KOPT-K1 (cell line): ENCODE data around the gene JMJD1C.

Experiments
- H3K27ac ChIP-seq: fragments of 200-600 bp; sonication (generic); 2 replicates; pipeline ENCODE4 v1.5.1; 2016; ENCODE audit warnings: antibody characterized with exemption, mild to moderate bottlenecking, low read depth, low read length; ENCODE audit not compliant: poor library complexity, severe bottlenecking
- H3K36me3 ChIP-seq: fragments of 200-600 bp; sonication (generic); 2 replicates; pipeline ENCODE4 v1.5.1; 2017; ENCODE audit warnings: antibody characterized with exemption, mild to moderate bottlenecking, low read length, moderate library complexity; ENCODE audit not compliant: insufficient read depth
- H3K9me3 ChIP-seq: fragments of 200-600 bp; sonication (generic); 2 replicates; pipeline ENCODE4 v1.5.1; 2017; ENCODE audit warnings: antibody characterized with exemption, low read length, mild to moderate bottlenecking; ENCODE audit not compliant: insufficient read depth, poor library complexity, severe bottlenecking

Gene JMJD1C

GRCh38 chr10:63491588-63492316 lies 26.0 kb upstream of the JMJD1C start:
- no peak overlapping the region for H3K27ac ChIP-seq
- H3K9me3 ChIP-seq = no peaks in the 10 kb centered on the region
- peaks cover 4% of the 10 kb centered on the region; the same call in 1 of the 2 replicates for H3K36me3 ChIP-seq

- Histone ChIP-seq H3K27ac (no peak overlapping the region), H3K9me3 (no peaks in the 10 kb centered on the region), H3K36me3 (no peaks in the 10 kb centered on the region; the same call in 1 of the 2 replicates)
Observed at GRCh38 chr10:63489838-63490237, 24.1 kb upstream of the JMJD1C start.

GRCh38 chr10:63487990-63488389 lies 22.2 kb upstream of the JMJD1C start:
- no peaks in the 10 kb centered on the region for H3K9me3 ChIP-seq
- H3K27ac ChIP-seq = no peak overlapping the region

GRCh38 chr10:63483983-63484382 lies 18.2 kb upstream of the JMJD1C start:
- H3K36me3 ChIP-seq = no peaks in the 10 kb centered on the region
- H3K9me3 ChIP-seq = no peaks in the 10 kb centered on the region
- no peak overlapping the region for H3K27ac ChIP-seq

More at GRCh38 chr10:63487990-63488389, 22.2 kb upstream of the JMJD1C start:
- H3K36me3 ChIP-seq = no peaks in the 10 kb centered on the region; the same call in 1 of the 2 replicates

GRCh38 chr10:63481815-63482421 lies 16.1 kb upstream of the JMJD1C start:
- Histone ChIP-seq H3K9me3 (no peaks in the 10 kb centered on the region), H3K27ac (no peak overlapping the region), H3K36me3 (no peaks in the 10 kb centered on the region)

GRCh38 chr10:63480237-63480636 lies 14.5 kb upstream of the JMJD1C start:
- Histone ChIP-seq H3K27ac (no peak overlapping the region), H3K9me3 (no peaks in the 10 kb centered on the region), H3K36me3 (no peaks in the 10 kb centered on the region; the same call in 1 of the 2 replicates)

- Histone ChIP-seq H3K9me3 (no peaks in the 10 kb centered on the region), H3K36me3 (no peaks in the 10 kb centered on the region; the same call in 1 of the 2 replicates), H3K27ac (no peak overlapping the region)
Observed at GRCh38 chr10:63478564-63478963, 12.8 kb upstream of the JMJD1C start.

GRCh38 chr10:63477927-63478326 lies 12.2 kb upstream of the JMJD1C start:
- no peak overlapping the region for H3K27ac ChIP-seq
- no peaks in the 10 kb centered on the region; the same call in 1 of the 2 replicates for H3K36me3 ChIP-seq
- H3K9me3 ChIP-seq = no peaks in the 10 kb centered on the region

- no peaks in the 10 kb centered on the region for H3K9me3 ChIP-seq
- no peaks in the 10 kb centered on the region; the same call in 1 of the 2 replicates for H3K36me3 ChIP-seq
- H3K27ac ChIP-seq = no peak overlapping the region
Observed at GRCh38 chr10:63474488-63474887, 8.7 kb upstream of the JMJD1C start.

- H3K27ac ChIP-seq = no peak overlapping the region
- H3K36me3 ChIP-seq = no peaks in the 10 kb centered on the region
- H3K9me3 ChIP-seq = no peaks in the 10 kb centered on the region
Observed at GRCh38 chr10:63470928-63471327, 5.2 kb upstream of the JMJD1C start.

- H3K9me3 ChIP-seq = no peaks in the 10 kb centered on the region
- no peak overlapping the region for H3K27ac ChIP-seq
- H3K36me3 ChIP-seq = no peaks in the 10 kb centered on the region
Observed at GRCh38 chr10:63468947-63469346, 3.2 kb upstream of the JMJD1C start.

- Histone ChIP-seq H3K9me3 (no peaks in the 10 kb centered on the region), H3K27ac (no peak overlapping the region), H3K36me3 (no peaks in the 10 kb centered on the region)
Observed at GRCh38 chr10:63467841-63468240, 2.1 kb upstream of the JMJD1C start.

- H3K36me3 ChIP-seq = no peaks in the 10 kb centered on the region
- no peaks in the 10 kb centered on the region for H3K9me3 ChIP-seq
- peak overlapping the region; percentile 70 for H3K27ac ChIP-seq
Observed at GRCh38 chr10:63466144-63466935, 563 bp upstream of the JMJD1C start.

GRCh38 chr10:63464402-63465292 lies 1.1 kb downstream of the JMJD1C start:
- no peaks in the 10 kb centered on the region for H3K36me3 ChIP-seq
- H3K27ac ChIP-seq = peak overlapping the region; percentile 70
- H3K9me3 ChIP-seq = no peaks in the 10 kb centered on the region
